Measurements from ENCODE around the gene NECAP2.
A peak's percentile ranks its signal among the peaks of the same experiment; 100 is the strongest.

NECAP2 gene, protein sequence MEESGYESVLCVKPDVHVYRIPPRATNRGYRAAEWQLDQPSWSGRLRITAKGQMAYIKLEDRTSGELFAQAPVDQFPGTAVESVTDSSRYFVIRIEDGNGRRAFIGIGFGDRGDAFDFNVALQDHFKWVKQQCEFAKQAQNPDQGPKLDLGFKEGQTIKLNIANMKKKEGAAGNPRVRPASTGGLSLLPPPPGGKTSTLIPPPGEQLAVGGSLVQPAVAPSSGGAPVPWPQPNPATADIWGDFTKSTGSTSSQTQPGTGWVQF

DNA sequence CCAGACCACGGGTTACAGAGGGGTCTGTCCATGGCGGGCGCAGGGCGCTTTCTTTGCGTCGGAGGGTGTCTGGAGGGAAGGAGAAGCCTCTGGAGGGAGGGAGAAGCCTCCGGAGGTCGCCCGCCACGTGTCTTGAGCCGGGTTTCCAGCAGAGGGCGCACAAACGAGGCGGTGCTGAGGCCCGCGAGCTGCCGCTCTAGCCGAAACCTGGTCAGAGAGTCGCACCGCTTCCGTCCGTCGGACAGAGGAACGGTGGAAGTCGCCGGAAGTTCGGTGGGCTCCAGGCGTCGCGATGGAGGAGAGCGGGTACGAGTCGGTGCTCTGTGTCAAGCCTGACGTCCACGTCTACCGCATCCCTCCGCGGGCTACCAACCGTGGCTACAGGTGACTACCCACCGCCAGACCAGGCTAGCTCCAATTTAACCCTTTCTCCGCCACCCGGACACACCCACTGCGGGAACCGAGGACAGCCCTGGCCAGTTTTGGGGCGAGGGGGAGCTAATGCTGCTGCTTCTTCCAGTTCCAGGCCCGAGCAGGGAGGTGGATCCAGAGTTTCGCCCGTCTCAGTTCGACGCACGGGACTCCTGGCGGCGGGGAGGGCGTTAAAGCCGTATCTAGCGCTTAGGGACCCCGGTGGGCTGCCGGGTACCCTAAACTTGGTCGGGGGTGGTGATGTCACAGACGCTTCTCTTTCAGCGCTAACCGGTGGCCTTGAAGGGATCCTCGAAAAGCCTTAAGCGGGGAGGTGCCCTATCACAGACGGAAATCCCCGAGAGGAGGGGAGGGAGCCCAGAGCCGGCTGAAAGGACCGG, at the start of gene NECAP2:
NECAP2 (plus strand) TSS at position 255 of the 812 bp plus-strand sequence; CDS start at position 293, 38 bp downstream.
- peak; percentile 96 for DNase-seq

DNA sequence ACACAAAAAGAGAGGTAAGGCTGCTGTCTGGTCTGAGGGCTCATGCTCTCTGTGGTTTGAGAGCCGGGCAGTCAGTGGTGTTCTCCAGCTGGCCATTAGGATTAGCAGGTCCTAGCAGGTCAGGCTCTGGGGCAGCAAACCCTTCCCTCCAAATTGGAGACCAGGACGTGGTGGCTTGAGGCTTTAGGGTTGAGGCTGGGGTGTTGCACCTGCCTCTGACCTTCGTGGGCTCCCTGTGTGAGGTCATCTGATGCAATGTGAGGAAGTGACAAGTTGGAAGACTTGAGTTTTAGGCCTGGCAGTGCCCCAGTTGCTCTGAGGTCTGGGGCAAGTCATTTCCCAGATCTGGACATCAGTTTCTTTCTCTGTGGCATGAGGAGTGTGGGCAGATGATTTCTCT, 49.1 kb upstream of the NECAP2 start:
- no peak for DNase-seq

DNA sequence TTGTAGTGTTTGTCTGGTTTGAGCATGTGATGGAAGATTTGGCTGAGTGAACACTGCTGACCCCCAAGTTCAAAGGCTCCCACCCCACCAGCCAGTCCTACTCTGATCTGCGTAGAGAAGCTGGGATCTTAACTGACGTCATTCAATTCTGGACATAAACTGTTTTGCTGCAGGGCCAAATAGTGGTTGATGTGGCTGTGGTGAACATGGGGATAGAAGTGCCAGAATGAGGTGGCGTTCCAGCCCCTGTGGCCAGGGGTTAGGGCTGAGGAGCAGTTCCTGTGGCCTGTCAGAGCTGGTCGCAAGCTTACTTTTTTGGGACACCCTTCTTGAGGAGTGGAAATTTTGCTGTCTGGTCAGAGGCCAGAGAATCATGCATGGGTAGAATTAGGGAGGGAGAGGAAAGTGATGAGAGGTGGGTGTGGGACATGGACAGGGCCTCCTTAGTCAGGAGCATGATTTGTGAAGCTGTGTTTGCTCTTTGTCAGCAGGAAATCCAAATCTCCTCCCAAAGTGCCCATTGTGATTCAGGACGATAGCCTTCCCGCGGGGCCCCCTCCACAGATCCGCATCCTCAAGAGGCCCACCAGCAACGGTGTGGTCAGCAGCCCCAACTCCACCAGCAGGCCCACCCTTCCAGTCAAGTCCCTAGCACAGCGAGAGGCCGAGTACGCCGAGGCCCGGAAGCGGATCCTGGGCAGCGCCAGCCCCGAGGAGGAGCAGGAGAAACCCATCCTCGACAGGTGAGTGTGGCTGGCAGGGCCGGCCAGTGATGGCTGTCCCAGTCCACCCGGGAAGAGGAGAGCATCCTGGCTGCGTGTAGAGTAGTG, 47.6 kb upstream of the NECAP2 start:
- DNase-seq = no peak

DNA sequence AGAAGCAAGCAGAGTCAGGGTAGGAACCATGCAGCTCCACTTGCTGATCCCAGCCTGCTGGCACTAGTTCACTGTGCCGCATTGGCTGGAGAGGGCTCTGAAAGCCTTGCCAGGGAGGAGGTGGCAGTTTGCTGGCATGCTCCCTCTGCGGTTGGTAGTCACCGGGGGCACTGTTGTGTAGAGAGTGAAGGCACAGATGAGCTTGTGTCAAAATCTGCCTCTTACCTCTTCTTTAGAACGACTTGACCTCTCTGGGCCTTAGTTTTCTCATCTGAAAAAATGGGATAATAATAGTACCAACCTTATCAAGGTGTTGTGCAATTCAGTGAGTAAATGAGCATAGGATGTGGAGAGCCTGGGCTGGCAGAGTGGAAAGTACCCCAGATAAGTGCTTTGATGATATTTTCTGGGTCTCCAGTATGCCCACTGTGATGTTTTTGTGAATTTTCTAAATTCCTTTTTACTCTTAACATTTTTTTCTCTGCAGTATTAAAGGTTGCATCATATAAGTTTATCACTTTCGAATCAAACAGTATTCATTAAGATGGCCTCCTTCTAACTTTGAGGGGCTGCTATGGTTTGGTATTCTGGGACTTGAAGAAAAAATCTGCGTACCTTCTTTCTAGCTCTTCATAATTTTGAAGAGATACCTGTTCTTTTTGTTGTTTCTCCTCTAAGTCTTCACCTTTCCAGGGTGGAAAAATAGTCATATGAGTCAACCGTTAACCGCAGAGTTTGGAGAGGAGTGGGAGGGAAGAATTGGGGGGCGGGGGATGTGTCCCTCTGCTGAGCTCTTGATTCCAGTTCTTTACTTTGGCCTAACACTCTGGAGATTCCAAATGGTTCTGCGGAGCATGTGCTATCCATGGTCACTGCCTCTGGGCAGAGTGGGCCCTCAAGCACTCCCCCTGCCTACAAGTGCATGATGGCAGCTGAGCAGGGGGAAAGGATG, 46.7 kb upstream of the NECAP2 start:
- no peak for DNase-seq

DNA sequence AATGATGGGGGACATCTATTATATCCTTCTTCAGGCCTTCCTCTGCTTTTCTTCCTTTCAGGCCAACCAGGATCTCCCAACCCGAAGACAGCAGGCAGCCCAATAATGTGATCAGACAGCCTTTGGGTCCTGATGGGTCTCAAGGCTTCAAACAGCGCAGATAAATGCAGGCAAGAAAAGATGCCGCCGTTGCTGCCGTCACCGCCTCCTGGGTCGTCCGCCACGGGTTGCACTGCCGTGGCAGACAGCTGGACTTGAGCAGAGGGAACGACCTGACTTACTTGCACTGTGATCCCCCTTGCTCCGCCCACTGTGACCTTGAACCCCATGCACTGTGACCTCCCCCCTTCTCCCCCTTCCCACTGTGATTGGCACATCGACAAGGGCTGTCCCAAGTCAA, 45.5 kb upstream of the NECAP2 start:
- DNase-seq = no peak

- DNase-seq = no peak
Observed at GRCh38 chr1:16396591-16396990, 43.9 kb upstream of the NECAP2 start.

GRCh38 chr1:16397120-16397519, 43.4 kb upstream of the NECAP2 start:
- DNase-seq = no peak

DNA sequence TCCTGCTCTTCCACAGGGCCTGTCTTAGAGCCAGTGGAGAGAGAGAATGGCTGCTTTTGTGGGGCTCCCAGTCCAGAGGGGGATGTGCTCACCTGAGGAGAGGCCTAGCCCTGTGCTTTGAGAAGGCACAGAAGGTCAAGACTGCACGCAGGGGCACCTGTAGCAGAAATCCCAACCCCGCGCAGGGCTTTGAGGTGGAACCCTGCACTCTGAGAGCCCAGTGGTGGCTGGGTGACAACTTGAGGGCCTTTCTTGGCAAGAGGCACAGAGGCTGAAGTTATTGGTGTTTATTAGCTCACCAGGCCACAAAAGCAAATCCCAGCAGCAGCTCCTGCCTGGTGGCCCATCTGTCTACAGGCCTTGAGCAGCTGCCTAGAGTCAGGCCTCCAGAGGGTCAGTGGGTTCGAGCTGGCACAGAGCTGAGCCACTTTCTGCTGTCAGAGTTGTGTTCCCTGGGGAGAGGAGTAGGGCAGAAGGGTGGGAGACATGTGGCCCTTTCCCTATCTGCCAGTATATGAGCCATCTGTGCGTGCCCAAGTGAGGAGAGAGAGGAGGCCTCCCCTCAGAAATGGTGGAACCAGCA, 42.1 kb upstream of the NECAP2 start:
- DNase-seq = no peak

GRCh38 chr1:16402742-16403141, 37.8 kb upstream of the NECAP2 start:
- DNase-seq = no peak

GRCh38 chr1:16405441-16405840, 35.1 kb upstream of the NECAP2 start:
- DNase-seq = no peak

GRCh38 chr1:16406868-16407267, 33.7 kb upstream of the NECAP2 start:
- no peak for DNase-seq

DNA sequence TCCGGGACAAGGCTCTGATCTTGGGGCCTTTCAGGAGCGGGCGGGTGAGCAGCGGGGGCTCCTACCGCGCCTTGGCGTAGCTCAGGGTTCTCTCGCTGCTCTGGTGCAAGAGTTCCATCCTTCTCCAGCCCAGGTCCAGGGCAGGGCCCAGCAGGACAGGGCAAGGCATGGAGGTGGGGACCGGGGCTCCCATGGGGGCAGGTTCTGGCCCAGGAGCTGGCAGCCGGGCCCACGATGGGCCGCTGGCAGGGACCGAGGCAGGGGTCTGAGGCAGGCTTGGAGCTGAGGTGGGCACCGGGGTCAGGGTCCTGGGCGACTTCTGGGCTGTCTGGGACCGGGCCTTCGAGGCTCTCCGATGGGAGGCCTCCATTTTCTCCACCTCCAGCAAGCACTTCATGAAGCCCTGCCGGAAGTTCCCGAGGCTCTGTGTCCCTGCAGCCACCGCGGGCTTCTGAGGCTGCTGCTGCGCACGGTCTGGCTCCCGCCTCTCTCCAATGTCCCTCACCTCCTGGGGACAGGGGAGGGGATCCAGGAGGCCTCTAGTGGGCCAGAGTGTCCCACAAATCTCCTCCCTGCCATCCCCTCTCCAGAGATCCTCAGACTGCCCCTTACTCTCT, 30.9 kb upstream of the NECAP2 start:
- no peak for DNase-seq

GRCh38 chr1:16410803-16411202, 29.7 kb upstream of the NECAP2 start:
- DNase-seq = no peak

- DNase-seq = no peak
Observed at GRCh38 chr1:16413191-16413590, 27.3 kb upstream of the NECAP2 start.

- no peak for DNase-seq
Observed at GRCh38 chr1:16418823-16419425, 21.6 kb upstream of the NECAP2 start.

- DNase-seq = peak; percentile 35
Observed at GRCh38 chr1:16420424-16421118, 20.0 kb upstream of the NECAP2 start.

- DNase-seq = no peak
Observed at GRCh38 chr1:16421201-16421600, 19.3 kb upstream of the NECAP2 start.

- DNase-seq = no peak
Observed at GRCh38 chr1:16422041-16422440, 18.5 kb upstream of the NECAP2 start.

- DNase-seq = no peak
Observed at GRCh38 chr1:16425125-16426025, 15.1 kb upstream of the NECAP2 start.

Measured in activated CD8-positive, alpha-beta memory T cell treated with anti-CD3 and anti-CD28 coated beads, Interleukin-2, amount 50 U/mL, for 4 hours (primary cell).